Stimulated activated CD8-positive, alpha-beta memory T cell treated with anti-CD3 and anti-CD28 coated beads, Interleukin-7, amount 100 ng/mL, for 4 hours (primary cell): Measurements from ENCODE around the gene OR6B3.

Source experiments
- DNase-seq, 2 donors: peaks; one replicate each; pipeline ENCODE4 v3.0.0-alpha.2; 2020; ENCODE audit warnings: low read depth in 2 of 2

The OR6B3 gene

DNA sequence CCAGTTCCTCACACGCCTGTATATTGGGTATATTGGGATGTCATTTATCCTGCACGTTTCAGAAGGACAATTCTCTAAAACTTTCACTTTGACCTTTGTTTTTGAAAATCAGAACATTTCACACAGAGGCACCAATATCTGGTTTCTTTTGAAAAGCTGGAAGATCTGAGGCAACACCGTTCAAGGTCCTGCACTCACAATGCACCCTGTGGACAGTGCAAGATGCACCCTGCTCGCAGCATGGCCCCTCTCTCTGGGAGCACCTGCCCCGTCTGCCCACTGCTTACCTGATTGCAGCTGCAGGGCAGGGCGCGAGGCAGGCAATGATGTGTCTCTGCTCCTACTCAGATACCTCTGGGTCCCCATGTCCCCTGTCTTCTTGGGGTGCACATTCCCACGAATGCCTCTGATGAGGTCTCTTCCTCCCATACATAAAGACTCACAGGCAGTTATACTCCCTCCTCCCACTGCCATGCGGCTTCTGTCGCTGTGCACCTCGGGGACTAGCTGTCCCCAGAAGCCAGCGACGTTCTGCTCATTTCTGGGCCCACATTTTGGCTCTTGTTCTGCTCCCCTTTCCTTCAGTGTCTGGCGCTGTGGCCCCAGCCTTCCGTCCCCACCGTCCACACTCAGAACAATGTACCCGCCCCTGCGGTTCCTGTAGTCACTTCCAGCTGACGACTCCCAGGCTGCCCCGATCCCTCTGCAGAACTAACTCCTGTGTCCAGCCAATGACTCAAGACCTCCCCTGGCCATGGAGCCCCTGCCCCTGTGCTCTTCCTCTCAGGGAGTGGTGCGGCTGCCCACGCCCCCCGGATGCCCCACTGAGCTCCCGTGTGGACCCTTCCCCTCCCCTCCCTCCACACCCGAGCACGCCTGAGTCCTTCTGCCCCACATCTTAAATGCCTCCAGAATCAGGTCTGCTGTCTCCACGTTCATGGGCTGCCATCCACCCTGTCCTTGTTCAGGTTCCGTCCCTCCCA is at the start of gene OR6B3:
OR6B3 (minus strand) TSS at position 349 of the 983 bp plus-strand sequence.
- no peak for DNase-seq

DNA sequence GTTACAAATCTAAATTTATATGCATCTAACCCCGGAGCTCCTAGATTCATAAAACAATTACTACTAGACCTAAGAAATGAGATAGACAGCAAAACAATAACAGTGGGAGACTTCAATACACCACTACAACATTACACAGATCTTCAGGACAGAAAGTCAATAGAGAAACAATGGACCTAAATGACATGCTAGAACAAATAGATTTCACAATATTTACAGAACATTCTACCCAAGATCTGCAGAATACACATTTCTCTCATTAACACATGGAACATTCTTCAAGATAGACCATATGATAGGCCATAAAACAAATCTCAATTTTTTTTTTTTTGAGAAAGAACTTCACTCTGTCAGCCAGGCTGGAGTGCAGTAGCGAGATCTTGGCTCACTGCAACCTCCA is 45.0 kb upstream of the OR6B3 start:
- DNase-seq: no peak

DNA sequence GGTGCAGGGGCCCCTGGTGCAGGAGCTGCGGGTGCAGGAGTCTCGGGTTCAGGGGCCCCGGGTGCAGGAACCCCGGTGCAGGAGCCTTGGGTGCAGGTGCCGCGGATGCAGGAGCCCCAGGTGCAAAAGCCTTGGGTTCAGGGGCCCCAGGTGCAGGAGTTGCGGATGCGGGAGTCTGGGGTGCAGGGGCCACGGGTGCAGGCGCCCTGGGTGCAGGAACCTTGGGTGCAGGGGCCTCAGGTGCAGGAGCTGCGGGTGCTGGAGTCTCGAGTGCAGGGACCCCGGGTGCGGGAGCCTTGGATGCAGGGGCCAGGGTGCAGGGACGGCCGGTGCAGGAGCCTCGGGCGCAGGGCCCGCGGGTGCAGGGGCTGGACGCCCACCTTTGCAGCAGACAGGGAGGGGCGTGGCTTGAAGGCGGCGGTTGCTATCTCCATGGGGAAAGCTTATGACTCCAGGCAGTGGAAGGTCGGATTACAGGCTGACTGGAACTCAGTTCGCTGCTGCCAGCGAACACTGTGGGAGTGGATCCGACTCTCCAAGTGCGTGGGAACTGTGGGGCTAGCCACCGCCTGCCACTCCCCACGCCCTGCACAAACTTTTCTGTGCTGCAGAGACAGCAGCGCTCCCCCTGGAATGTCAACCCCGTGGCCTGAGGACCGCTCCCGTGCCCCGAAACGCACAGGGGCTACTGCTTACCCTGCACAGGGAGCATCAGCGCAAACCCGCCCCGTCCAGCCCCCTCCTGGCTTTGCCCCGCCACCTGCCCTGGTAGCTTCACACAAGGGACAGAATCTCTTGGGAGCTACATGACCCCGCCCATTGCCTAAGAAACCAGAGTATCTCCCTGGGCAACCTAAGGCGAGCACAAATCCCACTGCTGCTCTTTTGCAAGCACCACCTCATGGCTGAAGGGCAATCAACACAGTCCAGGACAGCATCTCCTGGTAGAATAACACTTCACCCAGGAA is 42.5 kb upstream of the OR6B3 start:
- DNase-seq: no peak

DNA sequence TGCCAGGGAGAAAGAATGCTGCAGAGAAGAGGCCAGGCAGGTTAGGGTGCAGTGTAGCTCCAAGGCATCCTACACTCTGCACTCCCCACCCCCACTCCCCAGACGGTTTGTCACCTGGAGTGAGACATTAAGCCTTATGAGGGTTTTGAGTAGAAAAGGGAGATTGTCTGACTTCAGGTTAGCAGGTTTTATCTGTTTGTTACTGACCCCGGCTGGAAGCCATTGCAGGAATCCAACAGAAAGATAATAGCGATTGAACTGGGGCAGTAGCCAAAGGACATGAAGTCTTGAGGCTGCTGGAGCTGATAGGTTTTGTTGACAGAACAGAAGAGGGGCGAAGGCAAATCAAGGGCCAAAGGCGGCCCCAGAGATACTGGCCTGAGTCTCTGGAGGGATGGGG is 36.0 kb upstream of the OR6B3 start:
- no peak for DNase-seq

DNA sequence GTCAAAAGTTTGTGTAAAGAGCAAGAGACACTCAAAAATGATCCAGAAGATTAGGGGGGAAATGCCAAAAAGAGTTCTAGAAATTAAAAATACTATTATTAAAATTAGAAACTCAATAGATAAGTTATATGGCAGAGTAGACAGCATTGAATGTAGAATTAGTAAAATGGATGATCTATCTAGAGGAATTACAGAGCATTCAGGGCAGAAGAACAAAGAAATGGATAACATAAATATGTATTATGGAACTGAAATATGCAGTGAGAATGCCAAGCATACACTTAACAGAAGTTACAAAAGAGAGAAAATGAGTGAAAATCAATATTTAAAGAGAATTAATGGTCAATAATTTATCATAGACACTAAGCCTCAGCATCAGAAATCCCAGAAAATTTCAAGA is 33.2 kb upstream of the OR6B3 start:
- DNase-seq: no peak

DNA sequence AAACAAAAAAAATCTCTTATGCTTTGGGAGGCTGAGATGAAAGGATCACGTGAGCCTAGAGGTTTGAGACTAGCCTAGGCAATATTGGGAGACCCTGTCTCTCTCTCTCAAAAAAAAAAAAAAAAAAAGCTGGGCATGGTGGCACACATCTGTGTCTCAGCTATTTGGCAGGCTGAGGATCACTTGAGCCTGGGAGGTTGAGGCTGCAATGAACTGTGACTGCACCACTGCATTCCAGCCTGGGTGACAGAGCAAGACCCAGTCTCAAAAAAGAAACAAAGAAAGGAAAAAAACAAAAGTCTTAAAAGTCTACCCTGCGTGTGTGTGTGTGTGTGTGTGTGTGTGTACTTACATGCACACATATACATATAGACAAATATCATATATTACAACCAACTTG is 25.3 kb upstream of the OR6B3 start:
- DNase-seq: no peak

DNA sequence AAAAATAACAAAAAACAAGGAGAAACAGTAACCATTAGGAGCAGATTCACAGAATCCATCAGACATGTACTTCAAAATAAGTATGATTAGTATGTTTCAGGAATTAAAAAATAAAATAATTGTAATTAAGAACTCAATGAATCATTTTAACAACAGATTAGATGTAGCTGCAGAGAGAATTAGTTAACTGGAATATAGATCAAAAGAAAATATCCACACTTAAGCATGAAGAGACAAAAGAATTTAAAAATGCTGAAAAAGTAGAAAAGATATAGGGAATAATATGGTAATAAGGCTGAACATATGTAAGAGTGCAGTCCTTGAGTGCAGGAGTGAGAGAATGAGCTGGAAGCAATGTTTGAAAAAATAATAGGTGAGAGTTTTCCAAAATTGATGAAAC is 24.1 kb upstream of the OR6B3 start:
- DNase-seq: no peak

DNA sequence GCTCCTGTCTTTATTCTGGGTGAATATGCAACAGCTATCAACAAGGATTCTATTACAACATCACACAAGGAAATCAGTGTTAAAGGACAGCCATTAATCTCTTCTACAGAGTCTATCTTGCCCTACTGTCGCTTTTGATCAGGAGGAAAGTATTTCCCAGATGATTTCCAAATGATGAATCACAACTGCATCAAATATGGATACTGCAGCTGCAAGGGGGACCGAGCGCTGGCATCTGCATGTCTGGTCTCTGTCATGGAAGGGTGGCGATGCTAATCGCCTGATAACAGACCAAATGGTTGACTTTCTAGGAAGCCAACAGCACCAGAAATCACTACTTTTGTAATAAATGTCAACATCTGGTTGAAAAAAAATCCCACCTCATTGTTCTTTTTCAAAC is 21.2 kb upstream of the OR6B3 start:
- DNase-seq: no peak

DNA sequence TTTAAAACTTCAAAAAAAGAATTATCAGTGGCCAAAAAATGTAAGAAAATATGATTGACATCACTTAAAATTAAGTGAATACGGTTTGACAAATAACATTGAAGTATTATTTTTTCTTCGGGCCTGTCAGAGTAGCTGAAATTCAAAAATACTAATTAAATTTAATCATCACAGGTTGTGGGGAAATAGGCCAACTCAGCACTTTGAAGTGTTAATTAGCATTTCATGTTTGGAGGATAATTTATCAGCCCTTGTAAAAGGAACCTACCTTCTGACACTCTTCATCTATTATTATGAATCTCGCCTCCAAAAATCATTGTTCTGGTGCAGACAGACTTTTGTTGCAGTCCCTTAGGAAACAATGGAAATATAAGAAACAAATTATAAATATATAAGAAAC is 17.6 kb upstream of the OR6B3 start:
- DNase-seq: no peak

DNA sequence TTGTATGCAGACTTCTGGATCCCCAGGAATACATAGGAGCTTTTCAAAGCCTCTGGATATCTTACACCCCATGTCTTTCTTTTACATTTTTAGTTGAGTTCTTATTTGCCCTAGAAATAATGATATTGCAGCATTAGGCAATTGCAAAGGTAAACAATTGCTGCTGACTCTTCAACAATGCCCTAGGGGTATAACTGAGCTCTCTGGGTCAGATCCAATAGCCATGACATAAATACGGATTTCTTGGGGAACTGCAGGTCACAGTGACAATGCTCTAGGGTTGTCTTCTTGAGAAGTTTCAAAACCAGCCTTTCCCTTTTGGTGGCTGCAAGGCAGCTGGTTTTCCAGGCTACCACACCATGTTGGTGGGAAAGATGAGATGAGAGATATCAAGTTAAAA is 16.5 kb upstream of the OR6B3 start:
- DNase-seq: no peak

DNA sequence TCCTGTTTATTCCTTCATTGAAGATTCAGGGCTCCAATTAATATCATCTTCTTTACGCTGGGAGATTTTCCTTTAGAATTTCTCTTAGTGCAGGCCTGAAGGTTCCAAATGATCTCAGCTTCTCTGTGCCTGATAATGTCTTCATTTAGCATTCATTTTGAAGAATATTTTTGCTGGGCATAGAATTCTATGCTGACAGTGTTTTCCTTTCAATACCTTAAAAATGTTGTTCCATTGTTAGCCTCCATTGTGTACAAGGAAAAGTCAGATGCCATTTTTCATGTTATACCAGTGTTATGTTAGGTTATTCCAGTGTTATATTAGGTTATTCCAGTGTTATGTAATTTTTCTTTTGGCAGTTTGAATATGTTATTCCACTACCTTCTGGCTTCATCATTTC is 14.9 kb upstream of the OR6B3 start:
- no peak for DNase-seq

DNA sequence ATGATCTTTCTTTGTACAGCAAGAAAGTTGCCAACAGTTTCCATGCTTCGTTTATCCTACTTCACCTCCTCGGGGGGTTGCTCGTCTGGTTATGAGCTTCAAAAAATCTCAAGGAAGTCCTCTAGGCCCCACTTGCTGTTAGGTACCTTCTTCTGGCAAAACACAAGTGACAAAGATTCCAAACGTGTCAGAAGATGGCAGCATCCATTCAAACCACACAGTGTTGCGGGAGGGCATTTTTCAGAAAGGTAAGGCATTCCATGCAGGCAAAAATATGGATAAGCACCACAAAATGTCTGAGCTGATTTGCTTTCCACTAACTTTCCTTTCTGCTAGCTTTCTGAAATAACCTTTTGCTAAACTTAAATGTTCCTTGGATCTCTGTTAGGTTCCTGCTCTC is 13.2 kb upstream of the OR6B3 start:
- no peak for DNase-seq

DNA sequence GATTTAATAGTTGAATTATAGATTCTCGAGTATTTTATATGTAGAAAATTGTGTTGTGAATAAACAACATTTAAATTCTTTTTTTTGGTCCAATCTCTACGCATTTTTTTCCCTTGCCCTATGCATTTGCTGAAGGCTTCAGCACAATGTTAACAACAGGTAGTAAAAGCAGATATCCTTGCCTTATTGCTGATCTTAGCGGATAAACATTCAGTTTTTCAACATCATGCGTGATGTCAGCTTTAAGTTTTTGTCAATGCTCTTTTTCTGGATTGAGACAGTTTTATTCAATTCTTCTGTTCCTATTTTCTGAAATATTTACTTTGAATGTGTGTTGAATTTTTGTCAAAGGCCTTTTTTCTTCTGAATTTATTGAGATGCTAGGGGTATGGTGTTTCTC is 11.6 kb upstream of the OR6B3 start:
- no peak for DNase-seq

DNA sequence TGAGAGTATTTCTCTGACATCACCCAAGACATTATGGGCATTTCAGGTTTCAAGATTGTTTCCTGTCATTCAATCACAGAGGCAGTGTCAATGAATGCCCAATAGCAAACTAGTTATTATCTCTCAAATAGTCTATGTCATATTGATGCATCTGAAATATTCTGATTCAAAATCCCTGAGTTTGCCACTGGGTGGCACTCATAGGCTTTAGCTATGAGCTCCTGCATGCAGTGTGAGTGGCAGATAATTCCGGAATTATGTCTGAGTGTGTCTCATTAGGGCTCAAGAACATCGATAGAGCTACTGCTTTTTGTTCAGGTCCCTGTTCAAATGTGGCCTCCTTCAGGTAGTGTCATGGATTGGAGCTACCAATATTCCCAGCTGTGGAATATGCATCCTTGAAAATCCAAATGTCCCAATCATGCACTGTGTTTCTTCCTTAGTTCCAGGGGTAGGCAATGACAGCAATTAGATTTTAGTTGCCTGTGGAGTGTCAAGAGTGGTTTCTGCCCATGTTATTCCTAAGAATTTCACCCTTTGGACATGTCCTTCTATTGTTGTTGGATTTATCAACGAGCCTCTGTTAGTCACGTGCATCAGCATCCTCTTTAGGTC is 7.8 kb upstream of the OR6B3 start:
- peak in 1 of 2 donors; percentile 11 for DNase-seq

DNA sequence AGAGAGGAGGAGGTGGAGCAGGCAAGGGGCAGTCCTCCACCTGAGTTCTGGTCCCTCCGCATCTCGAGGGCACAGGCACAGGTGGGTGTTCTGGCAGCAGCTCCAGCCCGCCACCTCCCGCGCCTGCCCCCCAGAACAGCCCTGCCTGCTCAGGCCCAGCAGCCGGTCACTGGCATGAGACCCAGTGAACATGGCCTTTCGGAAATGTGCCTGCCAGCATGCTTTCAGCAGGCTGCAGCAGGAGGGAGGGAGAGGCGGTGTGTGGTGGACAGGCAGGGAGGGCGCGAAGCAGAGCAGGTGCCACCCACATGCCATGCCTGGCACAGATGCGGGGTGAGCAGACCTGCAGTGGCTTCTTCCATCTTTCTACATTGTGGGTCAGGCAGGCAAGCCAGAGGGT is 3.4 kb upstream of the OR6B3 start:
- DNase-seq: no peak

DNA sequence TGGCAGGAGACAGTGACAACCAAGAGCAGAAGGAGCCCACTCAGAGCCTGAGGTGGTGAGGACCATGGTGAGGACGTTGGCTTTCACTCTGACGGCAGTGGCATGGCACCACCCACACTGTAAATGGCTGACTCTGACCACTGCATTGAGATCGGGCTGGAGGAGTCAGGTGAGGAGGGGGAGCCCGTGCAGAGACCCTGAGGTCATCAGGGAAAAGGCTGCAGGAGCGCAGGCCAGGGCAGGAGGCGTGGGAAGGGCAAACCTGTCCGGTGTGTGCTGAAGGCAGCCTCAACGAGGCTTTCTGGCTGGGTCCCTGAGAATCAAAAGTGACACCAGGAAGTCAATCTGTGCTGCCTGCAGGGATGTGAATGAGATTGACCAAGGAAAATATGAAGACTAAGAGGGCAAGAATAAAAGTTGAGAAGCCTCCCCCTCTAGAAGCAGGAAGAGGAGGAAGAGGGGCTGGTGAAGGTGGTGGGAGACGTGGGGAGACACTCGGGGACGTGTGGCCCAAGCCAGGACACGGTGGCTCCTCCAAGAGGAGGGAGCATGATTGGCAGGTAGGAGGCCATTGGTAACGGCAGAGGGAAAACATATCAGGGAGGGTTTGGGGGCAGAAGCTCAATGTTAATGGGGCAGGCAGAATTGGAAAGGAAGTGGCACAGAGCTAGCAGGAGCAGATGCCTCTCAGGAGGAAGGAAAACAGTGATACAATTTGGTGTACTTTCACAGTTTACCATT is 2.0 kb upstream of the OR6B3 start:
- no peak for DNase-seq

DNA sequence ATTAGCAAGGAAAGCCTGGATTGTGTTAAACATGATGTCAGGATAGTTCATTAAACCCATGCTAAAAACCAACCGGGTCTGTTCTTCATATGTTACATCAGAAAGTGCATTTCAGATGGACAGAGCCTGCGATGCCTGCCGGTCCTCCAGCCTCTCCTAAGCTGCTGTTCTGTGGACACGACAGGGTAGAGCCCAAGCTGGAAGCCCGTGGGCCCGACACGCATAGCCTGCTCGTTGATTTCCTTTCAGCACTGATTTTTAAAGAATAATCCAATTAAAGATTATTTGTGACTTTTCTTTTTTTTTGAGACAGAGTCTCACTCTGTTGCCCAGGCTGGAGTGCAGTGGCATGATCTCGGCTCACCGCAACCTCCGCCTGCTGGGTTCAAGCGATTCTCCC is 797 bp downstream of the OR6B3 start:
- no peak for DNase-seq

DNA sequence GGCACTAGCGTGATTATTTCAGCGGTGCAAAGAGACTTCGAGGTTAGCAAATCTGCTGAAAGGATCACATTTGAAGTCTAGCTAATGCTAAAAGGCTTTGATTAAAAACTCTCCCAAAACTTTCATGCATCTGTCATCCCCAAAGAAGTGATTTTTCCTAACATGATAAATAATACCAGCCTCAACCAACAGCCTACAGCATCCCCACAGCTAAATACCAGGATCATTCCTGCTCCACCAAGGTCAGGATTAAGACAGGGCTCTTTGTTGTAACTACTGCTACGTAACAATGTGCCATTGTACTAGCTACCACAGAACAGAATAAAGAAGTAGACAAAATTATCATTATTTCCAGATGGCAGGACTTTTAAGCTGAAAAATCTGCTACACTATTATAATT is 1.6 kb downstream of the OR6B3 start:
- no peak for DNase-seq

DNA sequence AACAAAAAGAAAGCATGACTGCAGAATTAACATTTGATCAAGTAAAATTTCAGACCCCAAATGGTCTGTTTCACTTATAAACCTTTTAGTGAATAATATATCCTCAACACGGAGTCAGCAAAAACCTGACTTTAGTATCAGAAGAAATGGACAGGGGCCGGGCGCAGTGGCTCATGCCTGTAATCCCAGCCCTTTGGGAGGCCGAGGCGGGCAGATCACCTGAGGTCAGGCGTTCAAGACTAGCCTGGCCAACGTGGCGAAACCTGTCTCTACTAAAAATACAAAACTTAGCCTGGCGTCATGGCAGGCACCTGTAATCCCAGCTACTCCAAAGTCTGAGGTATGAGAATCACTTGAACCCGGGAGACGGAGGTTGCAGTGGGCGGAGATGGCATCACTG is 3.0 kb downstream of the OR6B3 start:
- DNase-seq: no peak

DNA sequence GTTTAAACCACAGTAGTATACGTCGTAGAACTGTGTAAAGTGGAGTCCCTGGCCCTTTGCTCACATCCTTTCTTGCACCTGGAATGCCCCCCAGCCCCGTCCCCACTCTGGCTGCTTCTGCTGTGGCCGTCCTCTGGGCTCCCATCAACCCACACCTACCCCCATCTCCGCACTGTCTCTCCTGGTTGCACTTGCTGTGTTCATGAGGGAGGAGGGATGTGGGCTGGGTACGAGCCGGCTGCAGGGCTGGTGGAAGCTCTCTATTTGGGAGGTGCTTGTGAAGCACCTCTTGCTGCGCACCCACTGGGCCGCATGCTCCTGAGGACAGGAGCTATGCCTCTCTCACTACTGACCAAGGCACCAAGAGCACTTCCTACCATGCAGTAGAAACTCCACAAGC is 5.1 kb downstream of the OR6B3 start:
- DNase-seq: no peak

DNA sequence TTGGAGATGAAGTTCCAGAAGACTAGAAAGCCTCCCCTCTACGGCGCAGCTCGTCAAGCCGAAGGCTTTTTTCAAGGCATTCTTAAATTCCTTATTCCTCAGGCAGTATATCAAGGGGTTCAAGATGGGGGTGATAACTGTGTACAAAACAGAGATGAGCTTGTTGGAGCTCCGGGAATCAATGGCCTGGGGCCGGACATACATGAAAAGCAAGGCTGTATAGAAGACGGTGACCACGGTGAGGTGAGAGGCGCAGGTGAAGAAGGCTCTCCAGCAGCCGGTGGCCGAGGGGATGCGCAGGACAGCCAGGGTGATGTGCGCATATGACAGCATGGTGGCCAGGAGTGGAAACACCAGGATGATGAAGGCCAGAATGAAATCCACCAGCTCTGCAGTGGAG is 8.2 kb downstream of the OR6B3 start:
- DNase-seq: no peak
